GM12864 (cell line): ENCODE measurements around the gene PEAK3.

Experiments
- DNase-seq: peaks from one replicate; pipeline ENCODE4 v3.0.0-alpha.2; 2011; ENCODE audit warnings: low read depth
- H3K4me3 ChIP-seq: 2 replicates; pipeline ENCODE4 v1.5.1; 2011; ENCODE audit warnings: mild to moderate bottlenecking, low read depth, low read length, control low read depth
- CTCF ChIP-seq: IDR thresholded peaks from 2 replicates; pipeline ENCODE4 v1.5.1; 2011; ENCODE audit warnings: low read depth, mild to moderate bottlenecking, moderate library complexity, low read length, control low read depth, inconsistent platforms; ENCODE audit errors: missing control alignments

Gene PEAK3

DNA sequence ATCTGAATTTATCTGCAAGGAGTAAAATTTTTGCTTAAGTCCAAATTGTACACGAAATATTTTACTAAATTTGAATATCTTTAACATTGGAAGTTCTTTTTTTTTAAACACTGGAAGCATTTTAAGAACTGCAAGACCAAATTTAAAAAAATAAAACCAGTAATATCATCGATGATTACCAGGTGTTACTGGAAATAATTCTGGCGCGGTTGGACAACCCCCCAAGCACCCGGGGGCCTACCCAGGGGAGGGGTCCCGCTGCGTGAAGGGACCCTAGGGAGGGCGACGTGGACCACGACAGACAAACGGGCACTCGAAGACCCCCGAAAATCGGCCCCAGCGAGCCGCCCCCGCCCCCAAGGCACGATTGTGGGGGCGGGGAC is 13.1 kb downstream of the PEAK3 start:
- DNase-seq: no peak
- TF ChIP-seq CTCF: no peak
- peak overlapping the region; percentile 62 for H3K4me3 ChIP-seq

DNA sequence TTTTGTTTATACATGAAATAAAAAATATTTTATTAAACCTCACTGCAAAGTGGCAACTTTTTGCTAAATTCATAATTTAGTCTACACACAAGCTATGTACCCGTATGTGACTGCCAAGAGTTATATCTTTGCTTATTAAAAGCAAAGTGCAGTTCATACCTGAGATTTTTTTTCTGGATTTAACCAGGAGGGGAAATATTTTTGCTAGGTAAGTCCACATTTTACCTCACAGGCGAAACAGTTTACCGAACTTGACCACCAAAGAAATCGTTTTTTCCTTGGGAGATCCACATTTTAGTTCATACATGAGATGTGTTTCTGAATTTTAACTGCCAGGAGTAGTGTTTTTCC is 13.5 kb downstream of the PEAK3 start:
- TF ChIP-seq CTCF: no peak
- peak overlapping the region; percentile 62; the same call in 1 of the 2 replicates for H3K4me3 ChIP-seq
- no peak for DNase-seq

DNA sequence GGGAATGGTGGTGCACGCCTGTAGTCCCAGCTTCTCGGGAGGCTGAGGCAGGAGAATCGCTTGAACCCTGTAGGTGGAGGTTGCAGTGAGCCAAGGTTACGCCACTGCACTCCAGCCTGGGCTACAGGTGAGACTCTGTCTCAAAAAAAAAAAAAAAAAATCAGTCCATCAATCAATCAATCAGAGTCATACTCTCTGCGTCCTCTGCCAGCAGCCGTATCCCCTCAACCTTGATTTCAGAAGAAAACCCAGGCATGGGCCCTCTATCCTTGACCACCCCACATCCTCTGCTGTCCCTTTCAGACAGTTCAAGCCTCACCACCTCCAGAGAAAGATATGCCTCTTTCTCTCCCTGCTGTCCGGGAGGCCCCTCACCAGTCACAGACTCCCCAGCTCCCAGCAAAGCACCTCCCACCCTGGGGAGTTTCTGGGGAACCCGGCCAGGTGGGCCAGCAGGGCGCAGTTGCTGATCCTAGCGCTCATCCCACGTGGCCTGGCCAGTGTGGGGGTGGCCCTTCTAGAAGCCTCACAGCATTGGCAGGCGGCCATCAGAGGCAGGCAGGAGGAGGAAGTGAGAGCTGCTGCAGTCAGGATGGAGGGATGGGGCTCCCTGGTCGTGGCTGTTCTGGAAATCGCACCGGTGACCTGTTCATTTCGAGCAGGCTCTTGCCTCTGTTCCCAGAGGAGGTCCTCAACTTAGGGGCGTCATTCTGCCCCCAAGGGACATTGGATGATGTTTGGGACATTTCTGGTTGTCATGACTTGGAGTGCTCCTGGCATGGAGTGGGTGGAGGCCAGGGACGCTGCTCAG is 15.6 kb downstream of the PEAK3 start:
- no peak overlapping the region for H3K4me3 ChIP-seq
- DNase-seq: peak; percentile 57

DNA sequence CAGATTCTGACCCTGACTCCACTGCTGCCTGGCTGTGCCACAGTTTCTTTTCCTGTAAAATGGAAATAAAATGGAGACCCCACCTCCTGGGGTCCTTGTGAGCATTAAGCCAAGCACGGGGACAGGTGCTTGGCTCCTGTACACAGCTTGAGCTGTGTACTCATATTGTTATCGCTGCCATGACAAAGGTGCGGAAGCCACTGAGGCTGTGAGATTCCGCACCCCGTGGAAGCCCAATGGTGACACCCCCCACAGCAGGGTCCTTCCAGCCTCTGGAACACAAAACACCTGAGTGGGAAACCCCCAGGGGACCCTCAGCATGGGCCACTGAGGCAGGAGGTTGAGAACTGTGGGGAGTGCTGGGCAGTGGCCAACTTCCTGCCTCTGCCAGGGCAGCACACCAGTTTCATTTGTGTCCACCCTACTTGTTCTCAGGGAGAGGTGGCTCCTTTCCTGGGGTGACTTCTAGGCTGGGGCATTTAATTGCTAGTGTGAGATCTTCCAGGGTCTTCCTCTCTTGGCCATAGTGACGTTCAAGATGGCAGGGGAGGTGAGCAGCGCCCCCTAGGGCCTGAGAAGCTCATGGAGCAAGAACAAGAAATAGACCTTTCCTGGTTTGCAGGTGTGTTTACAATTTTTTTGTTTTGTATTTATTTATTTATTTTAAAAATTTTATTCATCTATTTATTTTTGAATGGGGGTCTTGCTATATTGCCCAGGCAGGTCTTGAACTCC is 20.4 kb downstream of the PEAK3 start:
- no peak for DNase-seq
- H3K4me3 ChIP-seq: no peak overlapping the region
- peak; percentile 77 for TF ChIP-seq CTCF

More for the DNA sequence above, 15.6 kb downstream of the PEAK3 start:
- no peak for TF ChIP-seq CTCF

DNA sequence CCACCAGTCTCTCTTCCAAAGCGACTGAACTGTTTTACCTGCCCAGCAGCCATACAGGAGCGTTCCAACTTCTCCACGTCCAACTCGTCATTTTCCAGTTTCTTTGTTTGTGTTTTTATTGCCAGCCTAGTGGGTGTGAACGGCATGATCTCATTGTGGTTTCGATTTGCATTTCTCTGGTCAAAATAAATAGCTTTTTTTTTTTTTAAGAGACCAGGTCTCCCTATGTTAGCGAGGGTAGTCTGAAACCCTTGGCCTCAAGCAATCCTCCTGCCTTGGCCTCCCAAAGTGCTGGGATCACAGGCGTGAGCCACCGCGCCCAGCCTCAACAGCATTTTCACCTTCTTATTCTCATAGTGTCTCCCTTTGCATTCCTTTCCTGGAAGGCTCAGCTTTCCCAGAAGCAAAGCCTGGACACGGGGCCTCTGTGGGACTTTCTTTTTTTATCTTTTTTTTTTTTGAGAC is 21.6 kb downstream of the PEAK3 start:
- DNase-seq: peak; percentile 47
- no peak overlapping the region for H3K4me3 ChIP-seq
- no peak for TF ChIP-seq CTCF

DNA sequence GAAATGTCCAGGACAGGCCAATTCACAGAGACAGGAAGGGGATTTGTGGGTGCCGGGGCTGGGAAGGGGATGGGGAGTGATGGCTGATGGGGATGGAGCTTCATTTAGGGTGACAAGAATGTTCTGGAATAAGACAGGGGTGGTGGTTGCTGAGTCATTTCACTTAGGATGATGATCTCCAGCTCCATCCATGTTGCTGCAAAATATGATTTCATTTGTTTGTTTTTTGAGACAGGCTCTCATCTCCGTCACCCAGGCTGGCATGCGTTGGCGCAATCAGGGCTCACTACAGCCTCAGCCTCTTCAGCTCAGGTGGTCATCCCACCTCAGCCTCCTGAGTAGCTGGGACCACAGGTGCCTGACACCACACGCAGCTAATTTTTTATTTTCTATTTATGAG is 22.6 kb downstream of the PEAK3 start:
- H3K4me3 ChIP-seq: no peak overlapping the region
- TF ChIP-seq CTCF: no peak
- no peak for DNase-seq
